ENCODE results near the gene WRNIP1.

WRNIP1 gene

GRCh38 chr6:2794171-2794730 is 29.1 kb downstream of the WRNIP1 start:
- in situ Hi-C loops (cut with MboI; ENCODE audit: low sequenced_read_pairs, unreplicated experiment): no loop called here
- DNase-seq (ENCODE audit: low spot score): no peak
- no peak for TF ChIP-seq CTCF (IDR thresholded peaks at IDR 0.05; ENCODE audit: borderline replicate concordance, control extremely low read depth, extremely low read depth, insufficient read depth, missing control alignments)

- DNase-seq (ENCODE audit: low spot score): no peak
- no peak for TF ChIP-seq CTCF (IDR thresholded peaks at IDR 0.05; ENCODE audit: borderline replicate concordance, control extremely low read depth, extremely low read depth, insufficient read depth, missing control alignments)
- in situ Hi-C loops (cut with MboI; ENCODE audit: low sequenced_read_pairs, unreplicated experiment): no loop called here
These were observed 30.0 kb downstream of the WRNIP1 start for GRCh38 chr6:2795162-2795561.

- in situ Hi-C loops (cut with MboI; ENCODE audit: low sequenced_read_pairs, unreplicated experiment): no loop called here
- TF ChIP-seq CTCF (IDR thresholded peaks at IDR 0.05; ENCODE audit: borderline replicate concordance, control extremely low read depth, extremely low read depth, insufficient read depth, missing control alignments): no peak
- DNase-seq (ENCODE audit: low spot score): no peak
These were observed 30.8 kb downstream of the WRNIP1 start for GRCh38 chr6:2795956-2796355.

- in situ Hi-C loops (cut with MboI; ENCODE audit: low sequenced_read_pairs, unreplicated experiment): no loop called here
- no peak for DNase-seq (ENCODE audit: low spot score)
- TF ChIP-seq CTCF (IDR thresholded peaks at IDR 0.05; ENCODE audit: borderline replicate concordance, control extremely low read depth, extremely low read depth, insufficient read depth, missing control alignments): no peak
These were observed 31.7 kb downstream of the WRNIP1 start for GRCh38 chr6:2796861-2797260.

GRCh38 chr6:2797564-2798031 is 32.4 kb downstream of the WRNIP1 start:
- TF ChIP-seq CTCF (IDR thresholded peaks at IDR 0.05; ENCODE audit: borderline replicate concordance, control extremely low read depth, extremely low read depth, insufficient read depth, missing control alignments): no peak
- no peak for DNase-seq (ENCODE audit: low spot score)
- in situ Hi-C loops (cut with MboI; ENCODE audit: low sequenced_read_pairs, unreplicated experiment): no loop called here

- TF ChIP-seq CTCF (IDR thresholded peaks at IDR 0.05; ENCODE audit: borderline replicate concordance, control extremely low read depth, extremely low read depth, insufficient read depth, missing control alignments): no peak
- in situ Hi-C loops (cut with MboI; ENCODE audit: low sequenced_read_pairs, unreplicated experiment): no loop called here
- DNase-seq (ENCODE audit: low spot score): no peak
These were observed 33.5 kb downstream of the WRNIP1 start for GRCh38 chr6:2798586-2799134.

Data from GM13976 (cell line).